ENCODE results near the gene SETDB1. TPM values are rescaled to one million over a fixed set of nuclear protein-coding genes. Genes with fewer than 3 reads are reported as not detected.

SETDB1 gene
- total RNA-seq, 1 donor from 2014 or later: 30.0 TPM

- H3K36me3 ChIP-seq (ENCODE audit: insufficient read depth, low read length): no peaks in the 10 kb centered on the region
- Mint-ChIP-seq H3K27me3 (ENCODE audit: low read depth, unreplicated experiment) (peaks cover 6% of the 10 kb centered on the region), H3K4me1 (ENCODE audit: low read depth, unreplicated experiment) (peaks cover 24% of the 10 kb centered on the region), H3K36me3 (ENCODE audit: low read depth, unreplicated experiment) (no peaks in the 10 kb centered on the region), H3K27ac (ENCODE audit: unreplicated experiment) (no peak overlapping the region), H3K4me3 (ENCODE audit: unreplicated experiment) (peak overlapping the region; percentile 58), H3K9me3 (ENCODE audit: unreplicated experiment) (no peaks in the 10 kb centered on the region)
- TF ChIP-seq, protein P1, sequence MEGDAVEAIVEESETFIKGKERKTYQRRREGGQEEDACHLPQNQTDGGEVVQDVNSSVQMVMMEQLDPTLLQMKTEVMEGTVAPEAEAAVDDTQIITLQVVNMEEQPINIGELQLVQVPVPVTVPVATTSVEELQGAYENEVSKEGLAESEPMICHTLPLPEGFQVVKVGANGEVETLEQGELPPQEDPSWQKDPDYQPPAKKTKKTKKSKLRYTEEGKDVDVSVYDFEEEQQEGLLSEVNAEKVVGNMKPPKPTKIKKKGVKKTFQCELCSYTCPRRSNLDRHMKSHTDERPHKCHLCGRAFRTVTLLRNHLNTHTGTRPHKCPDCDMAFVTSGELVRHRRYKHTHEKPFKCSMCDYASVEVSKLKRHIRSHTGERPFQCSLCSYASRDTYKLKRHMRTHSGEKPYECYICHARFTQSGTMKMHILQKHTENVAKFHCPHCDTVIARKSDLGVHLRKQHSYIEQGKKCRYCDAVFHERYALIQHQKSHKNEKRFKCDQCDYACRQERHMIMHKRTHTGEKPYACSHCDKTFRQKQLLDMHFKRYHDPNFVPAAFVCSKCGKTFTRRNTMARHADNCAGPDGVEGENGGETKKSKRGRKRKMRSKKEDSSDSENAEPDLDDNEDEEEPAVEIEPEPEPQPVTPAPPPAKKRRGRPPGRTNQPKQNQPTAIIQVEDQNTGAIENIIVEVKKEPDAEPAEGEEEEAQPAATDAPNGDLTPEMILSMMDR (IDR thresholded peaks at IDR 0.05; ENCODE audit: insufficient read depth, low read depth, low read length): no peak
- no peak for TF ChIP-seq EZH2 (IDR thresholded peaks at IDR 0.05; ENCODE audit: insufficient read depth, low read length)
- no peaks in the 10 kb centered on the region for H3K9me3 ChIP-seq (ENCODE audit: insufficient read depth, low read depth, low read length)
- FAIRE-seq (no peak), DNase-seq (ENCODE audit: low read depth) (no peak)
- H2AFZ ChIP-seq (ENCODE audit: low read depth, low read length): no peak overlapping the region
- no peak overlapping the region for H3K4me2 ChIP-seq (ENCODE audit: low read length)
- H3K4me3 ChIP-seq (ENCODE audit: insufficient read depth, low read depth, low read length): no peak overlapping the region
- no peak overlapping the region for H3K27ac ChIP-seq (ENCODE audit: low read depth, low read length)
- no peak overlapping the region for H3K9ac ChIP-seq (ENCODE audit: low read length)
- no peaks in the 10 kb centered on the region for H3K79me2 ChIP-seq (ENCODE audit: insufficient read depth, low read length)
- peaks cover 6% of the 10 kb centered on the region for H3K27me3 ChIP-seq (ENCODE audit: insufficient read depth, low read length)
- peaks cover 31% of the 10 kb centered on the region for H3K4me1 ChIP-seq (ENCODE audit: insufficient read depth, low read length)
- H4K20me1 ChIP-seq (ENCODE audit: insufficient read depth, low read length): no peaks in the 10 kb centered on the region
These were observed 55.1 kb downstream of the SETDB1 start for GRCh38 chr1:150981177-150981804.

- Histone ChIP-seq H3K4me1 (ENCODE audit: insufficient read depth, low read length) (peaks cover 26% of the 10 kb centered on the region), H3K79me2 (ENCODE audit: insufficient read depth, low read length) (no peaks in the 10 kb centered on the region), H4K20me1 (ENCODE audit: insufficient read depth, low read length) (no peaks in the 10 kb centered on the region), H3K36me3 (ENCODE audit: insufficient read depth, low read length) (no peaks in the 10 kb centered on the region), H2AFZ (ENCODE audit: low read depth, low read length) (no peak within 1 kb of the TSS), H3K4me2 (ENCODE audit: low read length) (no peak within 1 kb of the TSS), H3K9me3 (ENCODE audit: insufficient read depth, low read depth, low read length) (no peaks in the 10 kb centered on the region), H3K27me3 (ENCODE audit: insufficient read depth, low read length) (peaks cover 7% of the 10 kb centered on the region), H3K4me3 (ENCODE audit: insufficient read depth, low read depth, low read length) (no peak within 1 kb of the TSS), H3K27ac (ENCODE audit: low read depth, low read length) (no peak within 1 kb of the TSS), H3K9ac (ENCODE audit: low read length) (no peak within 1 kb of the TSS)
- Mint-ChIP-seq H3K4me3 (ENCODE audit: unreplicated experiment) (peak within 1 kb of the TSS; percentile 58), H3K36me3 (ENCODE audit: low read depth, unreplicated experiment) (no peaks in the 10 kb centered on the region), H3K27me3 (ENCODE audit: low read depth, unreplicated experiment) (peaks cover 8% of the 10 kb centered on the region), H3K9me3 (ENCODE audit: unreplicated experiment) (no peaks in the 10 kb centered on the region), H3K27ac (ENCODE audit: unreplicated experiment) (peak within 1 kb of the TSS; percentile 34), H3K4me1 (ENCODE audit: low read depth, unreplicated experiment) (peaks cover 21% of the 10 kb centered on the region)
- no peak for FAIRE-seq
- no peak for DNase-seq (ENCODE audit: low read depth)
- TF ChIP-seq, protein P1 (IDR thresholded peaks at IDR 0.05; ENCODE audit: insufficient read depth, low read depth, low read length): no peak
- no peak for TF ChIP-seq EZH2 (IDR thresholded peaks at IDR 0.05; ENCODE audit: insufficient read depth, low read length)
These were observed 55.9 kb downstream of the SETDB1 start, which contains the start of gene ANXA9 for GRCh38 chr1:150981805-150982712. TSS of gene ANXA9 (plus strand) at chr1:150982292. CDS start at chr1:150983106, 814 bp downstream.

All from astrocyte (in vitro differentiated cells and primary cell).